Measurements from ENCODE around the gene ALG12.

Gene ALG12

DNA sequence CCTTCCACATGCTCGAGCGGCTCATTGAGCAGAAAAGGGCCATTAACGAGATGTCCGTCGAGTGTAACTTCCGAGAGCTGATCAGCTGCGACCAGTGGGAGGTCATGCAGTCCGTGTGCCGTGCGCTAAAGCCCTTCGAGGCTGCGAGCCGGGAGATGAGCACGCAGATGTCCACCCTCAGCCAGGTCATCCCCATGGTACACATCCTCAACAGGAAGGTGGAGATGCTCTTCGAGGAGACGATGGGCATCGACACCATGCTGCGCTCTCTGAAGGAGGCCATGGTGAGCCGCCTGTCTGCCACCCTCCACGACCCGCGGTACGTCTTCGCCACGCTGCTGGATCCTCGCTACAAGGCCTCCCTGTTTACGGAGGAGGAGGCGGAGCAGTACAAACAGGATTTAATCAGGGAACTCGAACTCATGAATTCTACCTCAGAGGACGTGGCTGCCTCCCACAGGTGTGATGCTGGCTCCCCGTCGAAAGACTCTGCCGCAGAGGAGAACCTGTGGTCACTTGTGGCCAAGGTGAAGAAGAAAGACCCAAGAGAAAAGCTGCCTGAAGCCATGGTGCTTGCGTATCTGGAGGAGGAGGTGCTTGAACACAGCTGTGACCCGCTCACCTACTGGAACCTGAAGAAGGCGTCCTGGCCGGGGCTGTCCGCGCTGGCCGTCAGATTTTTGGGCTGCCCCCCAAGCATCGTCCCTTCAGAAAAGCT is 31.7 kb downstream of the ALG12 start:
- DNase-seq: no peak

DNA sequence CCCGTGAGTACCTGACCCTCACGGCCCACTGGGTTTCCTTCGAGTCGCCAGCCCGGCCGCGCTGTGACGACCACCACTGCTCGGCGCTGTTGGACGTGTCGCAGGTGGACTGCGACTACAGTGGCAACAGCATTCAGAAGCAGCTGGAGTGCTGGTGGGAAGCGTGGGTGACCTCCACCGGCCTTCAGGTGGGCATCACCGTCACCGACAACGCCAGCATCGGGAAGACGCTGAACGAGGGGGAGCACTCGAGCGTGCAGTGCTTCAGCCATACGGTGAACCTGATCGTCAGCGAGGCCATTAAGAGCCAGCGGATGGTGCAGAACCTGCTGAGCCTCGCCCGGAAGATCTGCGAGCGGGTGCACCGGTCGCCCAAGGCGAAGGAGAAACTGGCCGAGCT is 32.4 kb downstream of the ALG12 start:
- DNase-seq: no peak

GRCh38 chr22:49885281-49885680 is 33.0 kb downstream of the ALG12 start:
- no peak for DNase-seq

DNA sequence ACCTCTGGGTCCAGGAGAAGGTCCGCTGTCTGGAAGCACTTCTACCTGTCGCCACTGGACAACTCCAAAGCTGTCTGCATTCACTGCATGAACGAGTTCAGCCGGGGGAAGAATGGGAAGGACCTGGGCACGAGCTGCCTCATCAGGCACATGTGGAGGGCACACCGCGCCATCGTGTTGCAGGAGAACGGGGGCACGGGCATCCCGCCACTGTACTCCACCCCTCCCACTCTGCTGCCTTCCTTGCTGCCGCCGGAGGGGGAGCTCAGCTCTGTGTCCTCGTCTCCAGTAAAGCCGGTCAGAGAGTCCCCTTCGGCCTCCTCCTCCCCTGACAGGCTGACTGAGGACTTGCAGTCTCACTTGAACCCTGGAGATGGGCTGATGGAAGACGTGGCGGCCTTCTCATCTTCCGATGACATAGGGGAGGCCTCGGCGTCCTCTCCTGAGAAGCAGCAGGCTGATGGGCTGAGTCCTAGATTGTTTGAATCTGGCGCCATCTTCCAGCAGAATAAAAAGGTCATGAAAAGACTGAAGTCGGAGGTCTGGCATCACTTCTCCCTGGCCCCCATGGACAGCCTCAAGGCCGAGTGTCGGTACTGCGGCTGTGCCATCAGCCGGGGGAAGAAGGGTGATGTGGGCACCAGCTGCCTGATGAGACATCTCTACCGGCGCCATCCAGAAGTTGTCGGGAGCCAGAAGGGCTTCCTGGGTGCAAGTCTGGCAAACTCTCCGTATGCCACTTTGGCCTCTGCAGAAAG is 33.6 kb downstream of the ALG12 start:
- DNase-seq: no peak

GRCh38 chr22:49884075-49884474 is 34.2 kb downstream of the ALG12 start:
- DNase-seq: no peak

DNA sequence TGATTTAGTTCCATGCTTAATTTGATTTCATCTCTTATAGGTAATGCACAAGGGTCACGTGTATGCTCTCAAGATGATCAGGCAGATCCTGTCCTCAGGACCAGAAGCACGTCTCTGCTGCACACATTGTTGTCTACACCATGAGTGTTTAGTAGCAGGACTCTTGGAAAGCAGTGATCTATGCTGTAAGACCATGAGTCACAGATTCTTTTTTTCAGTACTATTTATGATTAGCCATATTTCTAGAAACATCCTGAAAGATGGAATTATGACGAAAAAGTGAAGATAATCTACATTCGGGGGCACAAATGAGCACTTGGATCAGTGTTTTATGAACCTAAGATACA is 35.0 kb downstream of the ALG12 start:
- no peak for DNase-seq

- DNase-seq: no peak
Observed at GRCh38 chr22:49882519-49883293, 35.5 kb downstream of the ALG12 start.

DNA sequence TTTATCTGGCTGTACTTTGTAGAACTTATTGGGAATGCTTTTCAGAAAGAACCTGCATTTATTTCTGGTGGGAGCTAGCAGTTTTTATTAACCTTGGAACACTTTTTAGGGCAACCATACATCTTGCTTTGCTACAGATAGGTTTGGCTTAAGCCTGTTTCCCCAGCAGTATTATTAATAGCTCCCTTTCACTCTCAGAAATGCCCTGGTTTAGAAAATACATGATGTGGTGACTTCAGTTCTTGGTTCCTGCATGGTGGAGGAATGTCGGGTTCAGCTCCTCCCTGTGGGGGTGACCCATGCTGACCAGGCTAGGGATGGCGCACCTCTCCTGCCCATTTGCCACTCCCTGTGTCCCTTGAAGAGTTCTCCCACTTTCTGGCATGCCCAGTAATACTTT is 36.4 kb downstream of the ALG12 start:
- DNase-seq: no peak

DNA sequence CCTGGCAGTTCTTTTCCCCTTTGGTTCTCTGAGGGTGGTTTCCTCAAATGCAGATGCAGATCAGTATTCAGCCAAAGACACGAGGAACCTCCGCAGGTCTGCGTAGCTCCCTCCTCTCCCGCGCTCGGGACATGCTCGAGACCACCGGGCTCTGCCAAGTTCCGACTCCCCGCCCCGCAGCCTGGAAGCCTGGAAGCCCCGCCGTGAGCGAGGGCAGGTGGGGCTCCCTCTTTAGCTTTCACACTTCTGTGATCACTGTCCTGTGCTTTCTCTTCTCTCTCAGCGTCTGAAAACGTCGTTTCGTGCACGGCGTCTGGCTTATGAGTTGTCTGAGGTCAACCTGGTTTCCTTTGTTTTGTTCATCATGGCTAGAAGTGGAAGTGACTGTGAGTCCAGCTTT is 38.0 kb downstream of the ALG12 start:
- peak; percentile 29 to 40 for DNase-seq

DNA sequence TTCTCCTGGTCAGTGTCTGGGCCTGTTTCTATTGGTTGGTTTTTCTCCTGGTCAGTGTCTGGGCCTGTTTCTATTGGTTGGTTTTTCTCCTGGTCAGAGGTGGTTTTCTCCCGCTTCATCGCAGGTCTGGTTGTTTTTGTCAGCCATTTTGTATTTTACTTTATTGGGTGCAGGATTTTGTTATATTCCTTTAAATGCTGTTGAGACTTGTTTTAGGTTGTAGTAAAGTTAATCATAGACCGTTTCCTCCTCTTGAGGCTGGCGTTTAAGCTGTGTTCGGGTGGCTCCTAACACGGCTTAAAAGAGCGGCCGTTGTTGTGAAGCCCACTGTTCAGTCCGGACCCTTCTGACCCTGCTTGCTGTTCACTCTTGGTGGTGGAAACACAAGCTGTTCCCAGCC is 38.4 kb downstream of the ALG12 start:
- no peak for DNase-seq

DNA sequence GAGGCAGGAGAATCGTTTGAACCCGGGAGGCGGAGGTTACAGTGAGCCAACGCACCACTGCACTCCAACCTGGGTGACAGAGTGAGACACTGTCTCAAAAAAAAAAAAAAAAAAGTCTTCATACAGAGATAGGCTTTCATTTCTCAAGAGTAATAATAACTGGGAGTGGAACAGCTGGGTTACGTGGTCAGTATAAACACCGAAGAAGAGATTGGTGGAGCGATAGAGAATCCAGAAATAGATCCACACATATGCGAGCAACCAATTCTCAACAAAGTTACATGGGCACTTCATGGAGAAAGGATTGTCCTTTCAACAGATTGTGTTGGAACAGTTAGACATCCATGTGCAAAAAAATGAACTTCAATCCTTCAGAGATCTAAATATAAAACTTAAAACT is 40.0 kb downstream of the ALG12 start:
- DNase-seq: no peak

DNA sequence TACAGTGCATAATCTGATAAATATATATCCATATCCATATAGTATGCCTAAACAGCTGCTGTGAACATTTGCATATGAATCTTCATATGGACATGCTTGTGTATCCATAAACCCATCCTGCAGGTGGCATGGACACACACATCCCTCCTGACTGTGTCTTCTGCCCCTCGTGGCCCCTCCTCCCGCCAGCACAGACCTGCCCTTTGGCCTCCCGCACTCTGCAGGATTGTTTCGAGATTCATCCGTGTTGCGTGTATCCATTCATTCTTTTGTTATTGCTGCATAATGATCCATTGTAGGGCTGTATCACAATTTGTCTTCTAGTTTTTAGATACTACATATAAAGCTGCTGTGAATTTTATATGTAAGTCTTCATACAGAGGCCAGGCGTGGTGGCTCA is 40.6 kb downstream of the ALG12 start:
- no peak for DNase-seq

DNA sequence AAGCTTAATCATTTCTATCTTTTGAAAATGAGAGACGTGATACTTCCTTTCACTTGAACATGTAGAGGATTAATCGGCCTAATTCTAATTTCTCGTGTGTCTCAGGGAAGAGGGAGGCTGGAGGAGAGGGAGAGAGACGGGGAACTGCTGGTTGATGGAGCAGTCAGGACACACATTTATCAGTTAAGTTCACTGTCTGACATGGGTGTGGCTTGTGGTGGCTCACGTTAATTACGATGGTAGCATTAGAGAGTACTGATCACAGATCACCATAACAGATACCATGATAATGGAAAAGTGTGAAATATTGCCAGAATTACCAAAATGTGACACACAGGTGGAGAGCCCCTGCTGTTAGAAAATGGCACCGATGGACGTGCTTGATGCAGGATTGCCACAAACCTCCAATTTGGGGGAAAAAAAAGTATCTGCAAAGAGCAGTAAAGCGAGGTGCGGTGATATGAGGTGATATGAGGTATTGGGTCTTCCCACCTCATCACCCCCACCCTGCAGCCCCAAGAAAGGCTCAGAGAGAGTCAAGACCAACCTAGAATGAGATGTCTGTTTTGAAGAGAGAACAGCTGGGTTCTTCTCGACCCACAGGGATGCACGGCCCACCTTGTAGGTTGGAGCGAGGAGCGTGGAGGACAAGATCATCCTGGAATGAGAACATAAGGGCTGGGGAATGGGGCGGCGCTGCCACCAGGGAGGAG is 44.9 kb downstream of the ALG12 start:
- no peak for DNase-seq

DNA sequence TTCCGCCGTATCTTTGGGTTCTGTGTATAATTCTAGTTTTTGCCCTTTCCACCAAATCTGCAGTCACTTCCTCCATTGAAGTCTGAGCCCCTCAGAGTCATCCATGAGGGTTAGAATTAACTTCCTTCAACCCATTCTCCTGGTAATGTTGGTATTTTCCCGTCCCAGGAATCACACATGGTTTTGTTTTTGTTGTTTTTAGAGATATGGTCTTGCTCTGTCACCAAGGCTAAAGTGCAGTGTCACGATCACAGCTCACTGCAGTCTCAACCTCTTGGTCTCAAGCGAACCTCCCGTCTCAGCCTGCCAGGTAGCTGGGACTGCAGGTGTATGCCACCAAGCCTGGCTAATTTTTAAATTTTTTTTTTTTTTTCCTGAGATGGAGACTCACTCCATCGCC is 45.9 kb downstream of the ALG12 start:
- DNase-seq: no peak

DNA sequence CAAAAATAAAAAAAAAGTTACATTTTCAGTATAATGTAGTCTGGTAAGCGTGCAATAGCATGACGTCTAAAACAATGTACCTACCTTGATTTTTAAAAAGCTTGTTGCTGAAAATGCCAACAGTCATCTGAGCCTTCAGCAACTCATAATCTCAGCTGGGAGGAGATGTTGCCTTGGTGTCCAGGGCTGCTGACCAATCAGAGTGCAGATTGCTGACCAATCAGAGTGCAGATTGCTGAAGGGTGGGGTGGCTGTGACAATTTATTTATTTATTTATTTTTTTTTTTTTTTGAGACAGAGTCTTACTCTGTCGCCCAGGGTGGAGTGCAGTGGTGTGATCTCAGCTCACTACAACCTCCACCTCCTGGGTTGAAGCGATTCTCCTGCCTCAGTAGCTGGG is 46.8 kb downstream of the ALG12 start:
- no peak for DNase-seq

DNA sequence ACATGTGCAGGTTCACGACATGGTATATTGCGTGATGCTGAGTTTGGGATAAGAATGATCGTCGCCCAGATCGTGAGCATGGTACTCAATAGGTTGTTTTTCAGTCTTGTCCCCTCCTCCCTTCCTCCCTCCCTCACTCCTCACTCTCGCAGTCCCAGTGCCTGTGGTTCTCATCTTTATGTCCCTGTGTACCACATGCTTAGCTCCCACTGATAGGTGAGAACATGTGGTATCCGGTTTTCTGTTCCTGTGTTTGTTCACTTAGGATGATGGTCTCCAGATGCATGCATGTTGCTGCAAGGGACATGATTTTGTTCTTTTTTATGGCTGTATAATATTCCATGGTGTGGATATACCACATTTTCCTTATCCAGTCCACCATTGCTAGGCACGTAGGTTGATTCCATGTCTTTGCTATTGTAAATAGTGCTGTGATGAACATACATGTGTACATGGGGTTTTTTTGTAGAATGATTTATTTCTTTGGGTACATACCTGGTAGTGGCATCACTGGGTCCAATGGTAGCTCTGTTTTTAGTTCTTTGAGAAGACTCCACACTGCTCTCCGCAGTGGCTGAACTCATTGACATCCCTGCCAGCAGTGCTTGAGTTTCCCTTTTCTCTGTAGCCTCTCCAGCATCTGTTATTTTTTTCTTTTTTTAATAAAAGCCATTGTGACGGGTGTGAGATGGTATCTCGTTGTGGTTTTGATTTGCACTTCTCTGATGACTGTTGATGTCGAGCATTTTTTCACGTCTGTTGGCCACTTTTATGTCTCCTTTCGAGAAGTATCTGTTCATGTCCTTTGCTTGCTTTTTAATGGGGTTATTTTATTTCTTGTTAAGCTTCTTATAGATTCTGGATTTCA is 48.2 kb downstream of the ALG12 start:
- no peak for DNase-seq

DNA sequence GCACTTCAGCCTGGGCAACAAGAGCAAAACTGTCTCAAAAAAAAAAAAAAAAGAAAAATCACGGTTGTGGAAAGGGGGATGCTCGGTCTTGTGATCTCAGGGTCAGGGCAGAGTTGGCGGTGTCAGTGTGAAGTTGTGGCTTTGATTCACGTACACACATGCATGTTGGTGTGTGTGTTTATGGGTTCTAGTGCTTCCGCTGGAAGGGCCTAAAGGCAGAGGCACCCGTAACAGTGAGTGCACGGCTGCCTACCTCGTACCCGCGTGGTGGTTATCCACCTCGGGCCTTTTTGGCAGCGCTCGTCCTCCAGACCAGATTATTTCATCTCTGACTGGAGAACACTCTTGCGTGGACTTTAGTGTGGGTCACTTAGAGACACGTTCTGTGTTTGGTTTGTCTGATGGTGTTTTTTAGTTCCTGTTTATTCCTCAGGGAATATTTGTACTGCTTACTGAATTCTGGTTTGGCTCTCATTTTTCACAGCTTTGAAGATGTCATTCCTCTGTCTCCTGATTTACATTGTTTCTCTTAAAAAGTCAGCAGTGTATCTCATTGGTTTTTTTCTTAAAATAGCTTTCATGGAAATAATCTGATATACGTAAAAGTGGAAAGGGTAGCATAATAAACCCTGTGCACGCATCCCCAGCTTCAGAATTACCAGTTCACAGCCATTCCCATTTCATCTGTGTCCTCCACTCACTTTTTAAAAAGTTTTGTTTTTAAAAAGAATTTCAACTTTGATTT is 49.0 kb downstream of the ALG12 start:
- DNase-seq: no peak

DNA sequence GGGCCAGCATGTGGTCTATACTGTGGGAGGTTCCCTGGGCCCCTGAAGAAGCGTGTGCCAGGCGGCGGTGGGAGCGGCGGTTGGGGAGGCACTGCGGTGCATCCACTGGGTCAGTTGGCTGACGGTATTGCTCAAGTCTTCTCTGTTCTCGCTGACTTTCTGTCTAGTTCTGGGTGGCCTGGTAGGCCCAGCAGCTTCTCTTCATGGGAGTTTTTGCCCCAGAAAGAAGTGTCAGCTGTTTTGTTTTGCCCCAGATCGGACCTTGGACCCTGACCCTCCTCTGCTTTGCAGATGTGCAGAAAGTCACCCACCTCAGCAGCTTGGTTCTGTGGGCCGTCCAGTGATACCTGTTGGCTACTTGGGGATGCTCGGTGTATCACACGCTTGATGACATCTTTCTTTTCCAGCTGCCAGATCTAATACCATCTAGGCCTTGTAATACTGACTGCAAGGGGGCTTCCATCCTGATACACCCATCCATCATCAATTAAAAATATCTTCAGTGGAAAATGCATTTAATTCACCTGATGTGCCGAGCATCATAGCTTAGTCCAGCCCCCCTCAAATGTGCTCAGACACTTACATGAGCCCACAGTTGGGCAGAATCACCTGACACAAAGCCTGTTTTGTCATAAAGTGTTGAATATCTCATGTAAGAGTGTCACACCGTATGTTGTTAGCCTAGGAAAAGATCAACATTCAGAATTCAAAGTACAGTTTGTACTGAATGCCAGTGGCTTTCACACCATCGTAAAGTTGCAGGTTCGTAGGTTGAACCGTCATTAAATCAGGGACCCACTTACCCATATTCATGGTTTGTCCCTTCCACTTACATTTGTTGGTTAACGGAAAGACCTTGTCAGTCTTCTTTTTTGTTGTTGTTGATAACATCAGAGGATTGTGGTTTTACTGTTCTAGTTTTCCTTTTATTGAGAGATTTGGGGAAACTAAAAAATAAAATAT is 50.7 kb downstream of the ALG12 start:
- no peak for DNase-seq

DNA sequence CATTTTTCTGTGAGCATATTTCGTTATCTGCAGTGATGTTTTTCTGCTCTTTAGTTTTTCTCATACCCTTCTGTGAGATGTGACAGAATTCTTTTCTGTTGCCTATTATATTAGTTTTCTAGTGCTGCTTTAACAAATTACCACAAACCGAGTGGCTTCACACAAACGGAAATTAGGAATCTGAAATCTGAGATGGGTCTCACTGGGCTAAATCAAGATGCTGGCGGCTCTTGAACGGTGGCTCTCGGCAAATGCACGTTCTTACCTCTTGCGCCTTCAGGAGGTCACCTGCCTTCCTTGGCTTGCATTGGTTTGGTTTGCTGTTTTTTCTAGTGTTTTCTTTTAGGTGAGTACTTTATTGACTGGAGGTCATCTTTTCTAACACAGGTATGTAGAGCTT is 51.6 kb downstream of the ALG12 start:
- DNase-seq: no peak

GRCh38 chr22:49866134-49866533 is 52.1 kb downstream of the ALG12 start:
- no peak for DNase-seq
